ENCODE data around the gene TMEM247.

Gene TMEM247

GRCh38 chr2:46436800-46437199, 42.6 kb upstream of the TMEM247 start:
- TF ChIP-seq CTCF (IDR thresholded peaks at IDR 0.05) = no peak

GRCh38 chr2:46438102-46438501, 41.3 kb upstream of the TMEM247 start:
- no peak for TF ChIP-seq CTCF (IDR thresholded peaks at IDR 0.05)

DNA sequence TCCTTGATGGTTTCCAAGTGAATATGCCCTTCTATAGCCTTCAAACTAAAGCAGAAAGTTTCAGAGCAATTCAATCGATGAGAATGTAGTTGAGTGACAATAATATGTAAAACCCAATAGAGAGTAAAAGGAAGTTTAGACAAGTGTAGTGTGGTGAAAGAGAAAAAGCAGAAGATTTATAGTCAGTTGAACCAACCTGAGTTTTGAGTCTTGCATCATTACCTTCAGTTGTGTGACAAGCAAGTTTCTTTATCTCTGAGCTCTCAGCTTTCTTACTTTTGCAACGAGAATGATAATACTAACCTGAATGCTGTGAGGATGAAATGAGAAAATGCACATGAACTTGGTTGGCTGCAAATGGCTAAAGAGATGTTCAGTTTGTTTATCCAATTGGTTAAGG, 40.6 kb upstream of the TMEM247 start:
- TF ChIP-seq CTCF (IDR thresholded peaks at IDR 0.05) = no peak

DNA sequence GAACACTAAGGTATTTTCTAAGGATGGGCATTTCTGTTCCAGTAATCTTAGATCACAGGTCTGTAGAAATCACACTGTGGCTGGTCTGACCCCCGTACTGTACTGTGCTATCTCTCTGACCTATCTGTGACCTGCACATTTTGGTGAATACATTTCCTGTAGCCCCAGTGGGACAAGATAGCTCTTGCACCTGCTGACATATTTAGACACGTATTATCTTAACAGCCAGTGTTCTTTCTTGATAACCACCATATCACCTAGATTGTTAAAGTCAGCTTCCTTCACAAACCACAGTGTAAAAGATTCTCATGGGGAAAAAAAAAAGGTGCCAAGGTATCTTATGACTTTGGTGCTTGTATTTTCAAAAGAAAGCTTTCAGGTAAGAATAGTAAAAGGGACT, 39.8 kb upstream of the TMEM247 start:
- TF ChIP-seq CTCF (IDR thresholded peaks at IDR 0.05) = no peak

DNA sequence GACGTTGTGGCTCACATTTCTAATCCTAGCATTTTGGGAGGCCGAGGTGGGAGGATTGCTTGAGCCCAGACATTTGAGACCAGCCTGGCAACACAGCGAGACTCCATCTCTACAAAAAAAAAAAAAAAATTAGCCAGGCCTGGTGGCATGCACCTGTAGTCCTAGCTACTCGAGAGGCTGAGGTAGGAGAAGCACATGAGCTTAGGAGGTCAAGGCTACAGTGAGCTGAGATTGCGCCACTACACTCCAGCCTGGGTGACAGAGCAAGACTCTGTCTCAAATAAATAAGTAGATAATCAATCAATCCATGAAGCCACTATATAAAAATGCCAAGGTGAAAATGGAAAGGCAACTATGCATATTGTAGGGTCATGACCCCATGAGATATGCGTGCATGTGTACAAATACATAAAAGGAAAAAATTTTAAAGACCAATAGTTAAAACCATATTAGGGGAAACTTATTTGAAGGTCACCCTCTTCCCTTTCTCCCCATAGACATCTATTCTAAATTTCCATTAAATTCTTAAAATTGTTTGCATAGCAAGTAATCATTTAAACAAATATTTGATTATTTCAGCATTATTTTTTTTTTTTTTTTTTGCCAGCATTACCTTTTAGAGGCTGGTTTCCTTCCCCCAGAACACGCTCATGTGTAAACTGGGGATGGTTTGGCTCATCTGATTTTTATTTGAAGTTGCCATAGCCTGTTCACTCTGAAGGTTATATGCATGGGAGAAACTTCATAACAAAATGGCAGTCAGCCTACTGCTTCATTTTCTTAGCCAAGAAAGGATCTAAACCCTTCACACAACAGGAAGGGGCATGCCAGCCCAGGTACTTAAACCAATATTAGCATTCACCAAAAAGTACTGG, 37.3 kb upstream of the TMEM247 start:
- no peak for TF ChIP-seq CTCF (IDR thresholded peaks at IDR 0.05)

DNA sequence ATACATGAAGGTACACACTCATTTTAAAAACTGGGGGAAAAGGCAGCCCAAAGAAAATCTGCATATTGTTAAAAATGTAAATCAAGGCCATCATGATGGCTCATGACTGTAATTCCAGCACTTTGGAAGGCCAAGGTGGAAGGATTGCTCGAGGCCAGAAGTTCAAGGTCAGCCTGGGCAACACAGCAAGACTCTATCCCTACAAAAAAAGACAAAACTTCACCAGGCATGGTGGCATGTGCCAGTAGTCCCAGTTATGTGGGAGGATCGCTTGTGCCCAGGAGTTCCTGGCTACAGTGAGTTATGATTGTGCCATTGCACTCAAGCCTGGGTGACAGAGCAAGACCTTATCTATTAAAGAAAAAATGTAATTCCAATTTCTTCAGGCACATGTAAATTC, 34.6 kb upstream of the TMEM247 start:
- no peak for TF ChIP-seq CTCF (IDR thresholded peaks at IDR 0.05)

DNA sequence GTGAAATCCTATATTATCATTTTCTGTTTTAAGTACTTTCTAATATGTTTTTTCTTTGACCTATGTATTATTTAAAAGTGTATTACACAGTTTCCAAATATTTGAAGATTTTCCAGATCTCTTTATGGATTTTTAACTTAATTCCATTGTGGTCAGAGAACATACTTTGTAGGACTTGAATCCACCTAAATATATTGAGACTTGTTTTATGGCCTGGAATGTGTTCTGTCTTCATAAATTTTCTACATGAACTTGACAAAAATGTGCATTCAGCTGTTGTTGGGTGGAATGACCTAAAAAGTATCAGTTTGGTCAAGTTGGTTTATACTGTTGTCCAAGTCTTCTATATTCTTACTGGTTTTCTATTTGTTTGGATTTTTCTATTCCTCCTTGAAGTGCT, 33.8 kb upstream of the TMEM247 start:
- TF ChIP-seq CTCF (IDR thresholded peaks at IDR 0.05) = no peak
